Stimulated activated naive CD4-positive, alpha-beta T cell (primary cell): Measurements from ENCODE around the gene PSEN2.
"Not testable (repeated sequence)": the region's sequence is repeated elsewhere in the genome, so short reads cannot be mapped to it uniquely, and the experiment has no call there.

Experiments used
- DNase-seq, 6 experiments: peaks; one replicate each; lab custom pipeline; 2025; lab: John Stamatoyannopoulos, UW

PSEN2 gene

DNA sequence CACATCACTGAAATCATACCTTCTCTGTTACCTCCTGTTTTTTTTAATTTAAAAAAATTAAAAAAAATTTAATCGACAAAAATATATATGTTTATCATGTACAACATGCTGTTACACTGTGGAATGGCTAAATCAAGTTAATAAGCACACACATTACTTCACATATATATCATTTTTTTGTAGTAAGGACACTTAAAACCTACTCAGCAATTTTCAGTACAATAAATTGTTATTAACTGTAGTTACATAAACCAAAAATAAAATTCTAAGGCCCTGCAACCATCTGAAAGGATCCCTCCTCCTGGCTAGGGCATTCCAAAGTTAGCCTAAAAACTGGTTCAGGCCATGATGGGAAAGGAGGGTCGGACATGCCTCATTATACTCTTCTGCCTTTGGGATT lies 46.1 kb downstream of the PSEN2 start:
- no peak for DNase-seq

DNA sequence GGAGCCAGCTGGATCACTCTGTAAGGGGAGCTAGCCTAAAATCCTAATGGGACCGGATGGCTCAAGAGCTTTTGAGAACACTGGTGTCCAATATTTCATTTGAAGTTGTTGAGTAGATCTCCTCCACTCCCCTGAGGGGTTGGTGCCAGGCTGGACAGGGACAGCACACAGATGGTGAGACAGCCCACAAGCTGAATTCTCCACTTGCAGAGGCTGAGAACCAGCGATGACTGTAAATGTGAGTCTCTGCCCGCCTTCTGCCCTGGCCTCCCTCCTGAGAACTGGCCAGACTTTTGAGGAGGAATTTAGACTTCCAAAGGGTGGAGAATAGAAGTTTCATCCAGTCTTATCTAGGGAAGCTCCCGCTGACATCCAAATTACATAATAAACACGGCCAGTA lies 49.2 kb downstream of the PSEN2 start:
- no peak for DNase-seq

DNA sequence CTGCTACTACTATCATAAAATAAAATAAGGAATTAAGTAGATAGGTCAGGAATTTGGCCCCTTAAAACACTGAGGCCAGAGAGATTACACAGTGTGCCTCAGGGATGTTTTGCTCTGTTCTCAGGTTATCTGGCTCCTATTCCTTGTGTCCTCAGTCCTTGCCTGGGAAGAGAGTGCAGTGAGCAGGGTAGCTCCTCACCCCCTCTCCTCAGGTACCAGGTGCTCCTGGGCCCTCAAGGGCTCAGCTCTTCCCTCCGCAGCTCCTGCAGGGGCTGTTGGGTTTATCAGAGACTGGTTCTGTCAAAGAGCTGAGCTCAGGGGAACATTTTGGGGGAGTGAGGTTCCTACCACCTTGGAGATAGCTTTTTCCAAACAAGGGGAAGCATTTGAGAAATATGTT lies 49.6 kb downstream of the PSEN2 start:
- no peak for DNase-seq

DNA sequence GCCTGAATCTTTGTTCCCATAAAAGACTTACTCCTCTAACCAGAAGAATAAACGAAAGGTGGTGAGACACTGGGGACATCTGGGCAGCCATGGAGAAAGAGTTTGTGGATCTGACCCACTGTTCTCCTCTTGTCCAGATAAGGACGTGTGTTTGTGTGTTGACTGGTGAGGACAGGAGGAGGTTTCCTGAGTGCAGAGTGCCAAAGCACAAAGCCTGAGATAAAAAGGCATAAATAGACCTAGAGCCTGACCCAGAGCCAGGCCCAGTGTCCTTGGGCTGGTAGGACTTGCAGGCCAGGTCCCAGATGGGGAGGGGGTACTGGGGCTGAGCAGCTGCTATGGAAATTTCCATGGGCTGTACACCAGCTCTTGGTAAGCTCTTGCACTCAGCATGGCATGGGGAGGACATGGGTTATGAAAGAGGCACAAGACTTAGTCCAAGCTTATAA lies 50.1 kb downstream of the PSEN2 start:
- DNase-seq = no peak

DNA sequence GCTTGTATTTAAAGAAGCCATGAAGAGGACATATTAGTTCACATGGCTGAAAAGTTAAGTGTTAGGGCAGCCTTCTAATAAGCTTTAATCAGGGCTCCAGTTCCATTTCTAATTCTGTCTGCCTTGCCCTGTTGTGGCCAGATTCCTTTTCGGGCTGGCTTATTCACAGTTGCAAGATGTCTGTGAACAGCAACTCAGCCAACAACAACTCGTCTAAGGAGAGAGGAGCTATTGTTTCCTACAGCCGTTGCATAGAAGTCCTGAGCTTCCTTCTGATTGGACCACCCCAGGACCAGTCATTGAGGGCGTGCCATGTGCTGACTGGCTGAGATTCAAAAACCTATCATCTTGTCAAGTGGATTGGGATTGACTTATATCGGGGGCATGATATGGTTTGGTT lies 51.1 kb downstream of the PSEN2 start:
- no peak for DNase-seq

DNA sequence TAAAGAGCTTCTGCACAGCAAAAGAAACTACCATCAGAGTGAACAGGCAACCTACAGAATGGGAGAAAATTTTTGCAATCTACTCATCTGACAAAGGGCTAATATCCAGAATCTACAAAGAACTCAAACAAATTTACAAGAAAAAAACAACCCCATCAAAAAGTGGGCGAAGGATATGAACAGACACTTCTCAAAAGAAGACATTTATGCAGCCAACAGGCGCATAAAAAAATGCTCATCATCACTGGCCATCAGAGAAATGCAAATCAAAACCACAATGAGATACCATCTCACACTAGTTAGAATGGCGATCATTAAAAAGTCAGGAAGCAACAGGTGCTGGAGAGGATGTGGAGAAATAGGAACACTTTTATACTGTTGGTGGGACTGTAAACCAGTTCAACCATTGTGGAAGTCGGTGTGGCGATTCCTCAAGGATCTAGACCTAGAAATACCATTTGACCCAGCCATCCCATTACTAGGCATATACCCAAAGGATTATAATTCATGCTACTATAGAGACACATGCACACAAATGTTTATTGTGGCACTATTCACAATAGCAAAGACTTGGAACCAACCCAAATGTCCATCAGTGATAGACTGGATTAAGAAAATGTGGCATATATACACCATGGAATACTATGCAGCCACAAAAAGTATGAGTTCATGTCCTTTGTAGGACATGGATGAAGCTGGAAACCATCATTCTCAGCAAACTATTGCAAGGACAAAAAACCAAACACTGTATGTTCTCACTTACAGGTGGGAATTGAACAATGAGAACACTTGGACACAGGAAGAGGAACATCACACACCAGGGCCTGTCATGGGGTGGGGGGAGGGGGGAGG lies 59.1 kb downstream of the PSEN2 start:
- DNase-seq = not testable (repeated sequence)

DNA sequence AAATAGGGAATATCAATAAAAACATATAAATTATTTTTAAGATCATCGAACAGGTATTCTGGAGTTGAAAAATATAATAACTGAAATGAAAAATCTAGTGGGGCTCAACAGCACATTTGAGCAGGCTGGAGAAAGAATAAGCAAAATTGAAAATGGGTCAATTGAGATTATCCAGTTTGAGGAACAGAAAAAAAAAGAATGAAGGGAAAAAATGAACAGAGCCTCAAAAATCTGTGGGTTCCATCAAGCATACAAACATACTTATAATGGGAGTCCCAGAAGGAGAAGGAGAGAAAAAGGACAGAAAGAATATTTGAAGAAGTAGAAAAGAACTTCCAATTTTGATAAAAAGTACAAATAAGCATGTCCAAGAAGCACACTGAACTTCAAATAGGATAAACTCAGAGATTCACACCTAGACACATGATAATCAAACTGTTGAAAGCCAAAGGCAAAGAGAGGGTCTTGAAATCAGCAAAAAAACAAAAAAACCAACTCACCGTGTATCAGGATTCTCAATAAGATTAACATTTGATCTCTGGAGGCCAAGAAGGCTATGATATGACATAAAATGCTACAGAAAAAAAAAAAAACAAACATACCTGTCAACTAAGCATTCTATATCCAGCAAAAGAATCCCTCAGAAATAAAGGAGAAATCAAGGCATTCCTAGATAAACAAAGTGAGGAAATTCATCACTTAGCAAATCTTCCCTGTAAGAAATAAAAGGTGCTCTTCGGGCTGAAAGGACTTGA lies 64.2 kb downstream of the PSEN2 start:
- DNase-seq = no peak

DNA sequence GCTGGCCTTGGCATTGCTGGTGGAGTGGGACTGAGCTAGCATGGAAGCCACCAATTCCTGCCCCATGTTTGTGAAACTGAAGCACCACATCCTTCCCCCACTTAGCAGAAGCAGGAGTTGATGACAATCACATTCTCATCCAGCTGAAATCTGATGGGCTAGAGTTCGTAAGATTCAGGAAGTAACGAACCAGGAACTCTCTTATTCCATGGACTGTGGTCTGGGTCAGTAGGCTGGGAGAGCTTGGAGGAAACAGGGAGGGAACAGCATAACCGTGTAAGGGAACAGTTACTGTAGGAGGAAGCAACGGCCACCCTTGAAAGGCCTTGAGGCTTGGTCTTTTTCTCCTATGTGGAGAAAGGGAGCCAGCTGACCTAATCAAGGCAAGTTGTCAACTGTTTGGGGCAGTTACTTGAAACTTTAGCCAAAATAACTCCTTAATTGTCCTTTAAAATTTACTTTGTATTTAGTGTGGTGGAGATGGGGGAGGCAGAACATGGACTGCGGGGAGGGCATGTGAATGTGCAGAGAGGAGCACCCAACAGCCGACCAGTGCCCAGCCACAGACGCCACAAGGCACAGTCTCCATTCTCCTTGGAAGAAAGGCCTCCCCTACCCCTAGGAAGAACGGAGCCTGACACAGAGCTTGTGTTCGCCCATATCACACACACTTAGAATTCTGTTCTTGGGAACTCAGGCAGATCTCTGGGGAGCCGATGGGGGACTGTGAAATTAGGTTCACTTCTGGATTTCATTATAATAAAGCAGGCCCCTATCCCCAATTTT lies 67.7 kb downstream of the PSEN2 start:
- DNase-seq = no peak

DNA sequence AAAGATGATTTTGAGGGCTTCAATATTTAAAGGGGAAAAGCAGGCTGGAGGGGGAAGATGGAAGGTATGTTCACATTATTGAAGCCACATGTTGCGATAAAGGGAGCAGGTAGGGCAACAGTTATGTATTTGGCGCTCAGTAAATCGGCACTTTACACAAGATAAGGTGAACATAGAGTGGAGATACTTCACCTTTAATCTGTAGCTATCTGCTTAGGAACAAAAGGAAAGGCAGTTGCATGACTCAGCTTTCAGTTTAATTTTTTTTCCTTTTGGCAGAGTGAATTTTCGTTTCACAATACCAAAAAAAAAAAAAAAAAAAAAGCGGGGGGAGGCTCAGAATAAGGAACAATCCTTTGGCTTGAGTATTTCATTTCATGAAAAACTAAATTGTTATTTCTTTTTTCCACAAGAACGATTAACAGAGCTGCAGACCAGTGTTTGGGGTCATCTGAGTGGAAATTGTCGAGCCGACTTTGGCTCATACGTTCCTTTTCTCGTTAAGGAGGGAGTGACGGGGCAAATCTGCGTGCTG lies 68.6 kb downstream of the PSEN2 start:
- no peak for DNase-seq

DNA sequence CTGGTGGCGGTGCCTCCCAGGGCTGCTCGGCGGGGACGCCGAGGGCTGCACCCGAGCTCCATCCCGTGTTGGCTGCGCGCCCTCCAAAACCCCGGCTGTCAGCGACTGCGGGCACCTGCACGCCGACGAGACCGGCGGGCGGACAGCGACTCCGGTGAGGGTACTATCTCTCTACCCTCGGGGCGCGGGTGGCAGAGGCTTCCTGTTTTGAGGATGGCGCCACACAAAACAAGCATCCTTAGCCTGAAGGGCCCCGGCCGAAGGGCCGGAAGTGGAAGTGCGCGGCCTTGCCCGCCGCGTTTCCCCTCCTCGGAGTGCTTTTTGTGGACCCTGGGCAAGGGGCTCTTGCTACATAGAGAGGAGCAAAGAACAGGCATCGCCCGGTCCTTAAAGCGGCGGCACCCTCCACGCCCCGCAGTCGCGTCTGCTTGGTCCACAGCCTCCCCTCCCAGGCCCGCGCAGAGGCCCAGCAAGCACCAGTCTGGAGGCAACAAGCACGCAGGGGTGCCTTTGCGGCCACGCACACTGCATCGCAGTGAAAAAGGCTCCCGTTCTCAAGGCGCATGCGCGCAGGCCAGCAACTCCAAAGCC lies 69.1 kb downstream of the PSEN2 start:
- DNase-seq = peak in 3 of 6 experiments; percentile 74 to 88 (median 80)

DNA sequence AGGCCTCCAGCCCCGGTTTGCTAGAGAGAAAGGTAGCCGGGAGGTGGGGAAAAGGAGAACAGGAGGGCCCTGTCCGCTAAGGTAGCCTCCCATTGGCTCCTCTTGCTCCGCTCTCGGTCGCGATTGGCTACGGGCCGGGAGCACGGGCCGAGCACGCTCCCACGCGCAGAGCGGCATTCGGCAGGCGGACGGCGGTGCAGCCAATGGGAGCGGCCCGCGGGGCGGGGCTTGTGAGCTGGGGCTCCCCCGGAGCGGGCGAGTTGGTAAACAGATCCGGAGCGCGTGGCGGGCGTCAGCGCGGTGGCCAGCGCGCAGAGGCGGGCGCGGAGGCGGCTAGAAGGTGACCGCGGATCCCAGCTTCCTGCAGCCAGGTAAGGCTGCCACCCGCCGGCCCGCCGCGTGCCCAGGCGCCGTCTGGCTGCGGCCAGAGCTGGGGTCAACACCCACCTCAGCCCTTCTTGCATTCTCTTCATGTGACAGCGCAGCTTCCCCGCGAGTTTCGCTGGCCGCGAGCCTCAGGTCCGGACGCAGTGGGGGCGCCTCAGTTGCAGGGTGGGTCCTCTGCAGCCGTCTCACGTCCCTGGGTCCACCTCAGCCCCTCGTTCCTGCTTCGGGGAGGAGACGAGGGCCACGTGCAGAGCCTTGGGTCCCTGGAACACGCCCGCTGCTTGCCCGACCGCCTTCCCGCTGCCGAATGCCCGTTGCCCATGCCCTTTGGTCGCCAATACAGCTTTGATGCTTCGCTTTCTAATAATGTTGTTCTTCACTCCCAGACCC lies 69.8 kb downstream of the PSEN2 start, which contains the start of gene COQ8A:
Gene COQ8A, plus strand, starts transcription at position 266 of the 777 bp plus-strand sequence. CDS start 21,092 bp downstream, outside the sequence.
- peak; percentile 96 to 100 (median 98) for DNase-seq

DNA sequence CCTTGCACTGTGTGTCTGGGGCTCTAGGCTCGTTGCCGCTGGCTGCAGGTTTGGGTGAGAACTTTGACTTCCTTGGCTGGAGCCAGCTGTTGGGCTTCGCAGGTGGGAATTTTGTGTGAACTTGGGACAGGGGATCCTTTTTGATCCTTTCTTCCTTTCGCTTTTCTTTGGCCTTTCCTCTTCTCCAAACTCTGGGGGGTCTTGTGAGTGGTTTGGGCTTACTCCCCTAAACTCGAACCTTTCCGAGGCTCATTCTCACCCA lies 70.3 kb downstream of the PSEN2 start:
- DNase-seq = no peak

DNA sequence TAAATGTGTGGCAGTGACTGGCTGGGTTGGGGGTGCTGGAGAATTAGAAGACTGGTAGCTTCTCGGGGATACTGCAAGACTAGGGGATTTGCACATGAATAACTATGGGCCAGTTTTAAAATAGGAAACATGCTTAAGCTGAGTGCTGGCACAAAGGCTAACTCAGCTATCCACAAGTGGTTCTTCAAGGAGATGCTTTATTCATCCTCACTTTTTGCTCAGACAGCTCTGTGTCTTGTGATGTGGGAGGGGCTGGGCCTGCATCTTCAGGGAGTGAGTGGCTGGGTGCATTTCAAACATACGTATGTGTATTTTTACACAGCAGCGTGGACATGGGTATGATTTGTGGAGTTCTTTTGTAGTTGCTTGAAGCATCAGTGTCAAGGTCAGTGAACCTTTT lies 72.0 kb downstream of the PSEN2 start:
- DNase-seq = no peak

DNA sequence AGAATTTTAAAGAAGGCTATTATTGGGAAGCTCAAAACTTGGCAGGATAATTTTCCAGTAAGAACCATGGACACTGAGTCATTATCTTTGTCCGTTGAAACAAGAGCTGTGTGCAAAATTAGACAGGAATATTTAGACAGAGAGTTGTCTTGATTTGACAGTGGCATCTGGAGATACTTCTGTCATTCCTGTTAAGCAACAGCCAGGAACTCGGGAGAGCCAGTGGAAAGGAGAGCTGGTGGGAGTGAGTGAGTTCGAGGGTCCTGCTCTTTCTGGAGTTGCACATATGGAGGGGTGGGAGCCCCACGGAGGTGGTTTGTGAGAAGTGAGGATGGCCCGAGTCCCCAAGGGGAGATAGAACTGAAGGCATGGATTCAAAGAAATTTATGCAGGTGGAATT lies 72.7 kb downstream of the PSEN2 start:
- DNase-seq = no peak

DNA sequence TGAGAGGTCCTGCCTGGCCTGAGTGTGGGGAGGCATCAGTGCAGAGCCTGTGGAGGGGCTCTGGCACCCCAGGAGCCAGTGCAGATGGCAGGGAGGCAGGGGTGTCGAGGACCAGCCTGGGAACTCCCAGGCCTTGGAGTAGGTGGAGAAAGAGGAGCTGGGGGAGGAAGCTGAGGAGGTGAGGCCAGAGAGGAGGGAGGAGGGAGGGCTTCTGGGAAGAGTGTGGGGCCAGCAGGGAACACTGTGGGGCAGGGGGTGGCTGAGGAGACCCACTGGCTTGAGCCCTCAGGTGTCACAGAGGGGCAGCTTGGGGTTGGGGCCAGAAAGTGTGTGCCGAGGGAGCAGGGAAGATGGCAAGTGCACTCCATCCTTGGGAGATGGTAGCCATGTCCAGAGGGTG lies 73.5 kb downstream of the PSEN2 start:
- no peak for DNase-seq

DNA sequence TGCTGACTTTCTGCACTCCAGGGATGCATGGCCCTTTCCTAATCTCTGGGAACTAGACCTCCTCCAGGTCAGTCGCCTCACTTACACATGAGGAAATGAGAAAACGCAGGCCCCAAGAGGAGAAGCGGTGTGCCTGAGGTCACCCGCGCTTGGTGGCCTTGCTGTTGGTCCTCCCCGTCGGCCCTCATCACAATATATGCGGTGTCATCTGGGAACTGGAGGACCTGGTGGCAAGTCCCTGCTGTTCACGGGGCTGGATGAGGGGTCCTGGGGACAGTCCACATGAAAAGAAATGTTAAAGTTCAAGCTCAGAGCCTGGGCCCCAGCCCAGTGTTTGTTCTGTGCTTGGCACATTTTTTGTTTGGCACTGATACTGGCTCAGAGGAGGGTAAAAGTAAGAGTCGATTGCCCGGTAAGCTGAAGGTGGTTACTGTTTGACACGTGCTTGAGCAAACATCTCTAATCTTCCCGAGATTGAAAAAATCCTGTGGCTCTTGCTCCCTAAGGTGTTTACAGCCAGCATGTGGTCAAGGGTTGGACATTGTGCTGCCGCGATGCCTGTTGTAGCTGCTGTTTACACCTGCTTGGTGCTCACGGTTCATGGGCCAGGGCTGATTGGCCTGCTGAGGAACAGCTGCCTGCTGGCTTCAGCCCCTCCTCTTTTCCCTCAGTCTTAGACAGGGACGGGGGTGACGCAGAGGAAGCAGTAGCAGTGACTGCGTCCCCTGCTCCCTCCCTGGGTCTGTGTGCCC lies 74.9 kb downstream of the PSEN2 start:
- DNase-seq = no peak
